ENCODE measurements around the gene RNASEH1.

DNA sequence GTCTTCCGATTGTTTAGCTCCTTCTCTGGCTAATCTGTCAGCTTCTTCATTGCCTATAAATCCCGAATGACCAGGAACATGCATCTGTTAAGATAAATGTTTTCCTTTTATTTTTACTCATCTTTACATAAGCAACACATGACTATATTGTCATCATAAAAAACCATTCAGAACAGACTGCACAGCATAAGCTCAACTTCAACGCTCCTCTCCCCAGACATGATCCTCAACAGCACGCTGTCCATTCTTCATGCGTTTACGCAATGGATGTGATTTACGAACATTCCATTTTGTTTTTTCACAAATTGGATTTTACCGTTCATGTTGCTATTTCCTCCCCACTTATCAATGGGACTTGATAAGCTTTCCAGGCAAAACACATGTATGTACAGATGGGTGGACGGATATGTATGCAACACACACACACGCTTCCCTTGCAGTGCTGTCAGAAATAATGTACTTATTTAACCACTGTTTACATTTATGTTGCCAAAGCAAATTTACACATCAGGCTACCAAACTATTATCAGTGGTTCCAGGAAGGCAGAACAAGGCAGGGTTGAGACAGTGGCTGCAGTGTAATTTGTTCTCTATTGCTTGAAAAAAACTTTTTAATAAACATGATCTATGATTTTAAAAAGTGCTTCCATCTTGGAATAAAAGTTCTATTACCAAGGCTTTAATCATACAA lies 12.2 kb downstream of the RNASEH1 start:
- TF ChIP-seq, protein P1, sequence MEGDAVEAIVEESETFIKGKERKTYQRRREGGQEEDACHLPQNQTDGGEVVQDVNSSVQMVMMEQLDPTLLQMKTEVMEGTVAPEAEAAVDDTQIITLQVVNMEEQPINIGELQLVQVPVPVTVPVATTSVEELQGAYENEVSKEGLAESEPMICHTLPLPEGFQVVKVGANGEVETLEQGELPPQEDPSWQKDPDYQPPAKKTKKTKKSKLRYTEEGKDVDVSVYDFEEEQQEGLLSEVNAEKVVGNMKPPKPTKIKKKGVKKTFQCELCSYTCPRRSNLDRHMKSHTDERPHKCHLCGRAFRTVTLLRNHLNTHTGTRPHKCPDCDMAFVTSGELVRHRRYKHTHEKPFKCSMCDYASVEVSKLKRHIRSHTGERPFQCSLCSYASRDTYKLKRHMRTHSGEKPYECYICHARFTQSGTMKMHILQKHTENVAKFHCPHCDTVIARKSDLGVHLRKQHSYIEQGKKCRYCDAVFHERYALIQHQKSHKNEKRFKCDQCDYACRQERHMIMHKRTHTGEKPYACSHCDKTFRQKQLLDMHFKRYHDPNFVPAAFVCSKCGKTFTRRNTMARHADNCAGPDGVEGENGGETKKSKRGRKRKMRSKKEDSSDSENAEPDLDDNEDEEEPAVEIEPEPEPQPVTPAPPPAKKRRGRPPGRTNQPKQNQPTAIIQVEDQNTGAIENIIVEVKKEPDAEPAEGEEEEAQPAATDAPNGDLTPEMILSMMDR (IDR thresholded peaks at IDR 0.05; ENCODE audit: poor library complexity): no peak
- no peak for TF ChIP-seq EZH2 (IDR thresholded peaks at IDR 0.05; ENCODE audit: borderline replicate concordance)
